NT2/D1 (cell line): ENCODE results near the gene AFP.

ENCODE experiments used
- DNase-seq: peaks from one replicate; pipeline ENCODE4 v3.0.0-alpha.2; 2011; ENCODE audit warnings: low read depth, low spot score
- H3K27me3 ChIP-seq: 2 replicates; pipeline ENCODE4 v1.6.0; 2011; ENCODE audit warnings: mild to moderate bottlenecking; ENCODE audit not compliant: insufficient read length, insufficient read depth
- H3K36me3 ChIP-seq: 2 replicates; pipeline ENCODE4 v1.6.1; 2011; ENCODE audit warnings: mild to moderate bottlenecking, low read length, mixed read lengths; ENCODE audit not compliant: insufficient read depth, insufficient read length
- H3K4me1 ChIP-seq: 2 replicates; pipeline ENCODE4 v1.5.1; 2011; ENCODE audit not compliant: insufficient read depth, insufficient read length
- H3K4me3 ChIP-seq: 2 replicates; pipeline ENCODE4 v1.5.1; 2011; ENCODE audit warnings: low read depth; ENCODE audit not compliant: insufficient read length
- H3K9ac ChIP-seq: 2 replicates; pipeline ENCODE4 v1.6.0; 2011; ENCODE audit warnings: low read depth; ENCODE audit not compliant: insufficient read length
- H3K9me3 ChIP-seq: 2 replicates; pipeline ENCODE4 v1.5.1; 2011; ENCODE audit warnings: mild to moderate bottlenecking, low read length; ENCODE audit not compliant: insufficient read depth
- SUZ12 ChIP-seq: IDR thresholded peaks from 2 replicates; pipeline ENCODE4 v1.6.1; 2011; ENCODE audit not compliant: insufficient read length, insufficient read depth; ENCODE audit errors: extremely low read depth
- YY1 ChIP-seq: IDR thresholded peaks from 2 replicates; pipeline ENCODE4 v1.6.1; 2011; ENCODE audit not compliant: insufficient read length, insufficient read depth
- ZNF274 ChIP-seq: IDR thresholded peaks from 2 replicates; pipeline ENCODE4 v1.6.1; 2011; ENCODE audit warnings: mild to moderate bottlenecking, low read depth, low read length

The AFP gene

DNA sequence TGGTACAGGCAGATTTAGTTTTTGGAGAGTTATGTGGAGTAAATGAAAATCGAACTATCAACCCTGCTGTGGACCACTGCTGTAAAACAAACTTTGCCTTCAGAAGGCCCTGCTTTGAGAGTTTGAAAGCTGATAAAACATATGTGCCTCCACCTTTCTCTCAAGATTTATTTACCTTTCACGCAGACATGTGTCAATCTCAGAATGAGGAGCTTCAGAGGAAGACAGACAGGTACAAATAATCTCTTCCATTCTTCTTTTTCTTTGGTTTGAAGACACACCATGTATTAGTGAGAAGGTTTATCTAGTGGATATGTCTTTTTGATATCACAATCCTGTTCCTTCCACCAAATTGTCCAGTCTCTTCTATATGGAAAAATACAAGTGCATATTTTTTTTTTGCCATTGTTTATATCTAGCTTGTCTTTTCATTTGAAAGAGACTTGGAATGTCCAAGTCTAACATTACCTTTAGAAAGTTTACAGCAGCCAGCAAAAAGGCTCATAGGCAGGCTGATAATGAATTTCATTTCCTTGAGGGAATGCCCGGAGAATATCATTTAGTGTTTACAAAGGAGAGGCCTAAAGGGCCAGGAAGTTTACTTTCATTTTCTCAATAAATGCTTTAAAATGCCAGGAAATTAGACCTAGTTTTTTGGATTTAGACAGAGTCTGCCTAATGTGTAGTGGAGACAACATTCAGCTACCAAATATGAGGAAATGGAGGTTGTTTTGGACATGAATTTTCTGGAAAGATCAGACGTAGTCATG, 64.2 kb downstream of the AFP start:
- no peaks in the 10 kb centered on the region for H3K27me3 ChIP-seq
- H3K4me3 ChIP-seq = no peak overlapping the region
- H3K36me3 ChIP-seq = no peaks in the 10 kb centered on the region
- no peaks in the 10 kb centered on the region for H3K9me3 ChIP-seq
- DNase-seq = no peak
- TF ChIP-seq SUZ12 = no peak
- no peaks in the 10 kb centered on the region for H3K4me1 ChIP-seq
- H3K9ac ChIP-seq = no peak overlapping the region

GRCh38 chr4:73501664-73502265, 65.7 kb downstream of the AFP start:
- no peaks in the 10 kb centered on the region for H3K36me3 ChIP-seq
- H3K4me1 ChIP-seq = no peaks in the 10 kb centered on the region
- DNase-seq = no peak
- H3K9ac ChIP-seq = no peak overlapping the region
- H3K9me3 ChIP-seq = no peaks in the 10 kb centered on the region
- H3K4me3 ChIP-seq = no peak overlapping the region
- TF ChIP-seq ZNF274 = no peak
- no peak for TF ChIP-seq SUZ12
- no peak for TF ChIP-seq YY1
- no peaks in the 10 kb centered on the region for H3K27me3 ChIP-seq

DNA sequence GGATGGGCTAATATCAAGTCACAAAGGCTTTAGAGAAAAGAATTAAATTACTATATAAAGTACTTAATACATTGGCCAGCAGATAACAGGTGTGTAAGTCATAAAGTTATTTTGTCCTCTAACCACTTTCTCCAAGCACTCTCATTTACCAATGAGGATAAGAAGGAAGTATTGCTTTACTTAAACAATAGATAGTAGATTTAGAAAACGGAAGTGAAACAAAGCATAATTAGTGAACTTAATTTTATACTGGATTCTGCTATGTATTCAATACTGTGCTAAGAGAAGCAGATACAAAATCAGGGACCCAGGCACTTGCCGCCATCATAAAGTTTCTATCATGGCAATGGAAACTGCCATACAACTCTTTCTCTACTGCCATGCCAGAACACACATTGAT, 69.5 kb downstream of the AFP start:
- TF ChIP-seq ZNF274 (no peak), YY1 (no peak), SUZ12 (no peak)

More for the DNA sequence above, 69.5 kb downstream of the AFP start:
- no peaks in the 10 kb centered on the region for H3K4me1 ChIP-seq
- H3K4me3 ChIP-seq = no peak overlapping the region
- no peaks in the 10 kb centered on the region for H3K9me3 ChIP-seq
- no peaks in the 10 kb centered on the region for H3K27me3 ChIP-seq
- H3K9ac ChIP-seq = no peak overlapping the region
- H3K36me3 ChIP-seq = no peaks in the 10 kb centered on the region
- DNase-seq = no peak
